K562 (cell line): Measurements from ENCODE around the gene RPL27A.

Experiments used
- ATF1 ChIP-seq, 2 experiments: fragments of 450-650 bp in 1 of 2; IDR thresholded peaks; 2 replicates each; pipeline ENCODE4 v1.6.1; 2016; ENCODE audit warnings: missing compliant biosample characterization in 1 of 2, missing genetic modification characterization in 1 of 2
- CBFB ChIP-seq: sonication (generic); formaldehyde crosslinking; IDR thresholded peaks from 2 replicates; pipeline ENCODE4 v1.4.0; 2020; ENCODE audit warnings: mild to moderate bottlenecking, missing genetic modification reagents
- CHD4 ChIP-seq: fragments of 200-600 bp; sonication (generic); IDR thresholded peaks from 3 replicates; pipeline ENCODE4 v1.6.1; 2012; ENCODE audit warnings: low read depth, mild to moderate bottlenecking, mixed read lengths, low read length, inconsistent platforms; ENCODE audit not compliant: insufficient read depth, insufficient replicate concordance, poor library complexity, severe bottlenecking
- NCOA1 ChIP-seq: fragments of 450-650 bp; IDR thresholded peaks from 2 replicates; pipeline ENCODE4 v1.6.1; 2016; ENCODE audit warnings: low read depth
- RAD21 ChIP-seq, 2 experiments: fragments of 250-450 bp in 1 of 2; fragments of 450-650 bp in 1 of 2; sonication (Bioruptor Pico) in 1 of 2; formaldehyde crosslinking in 1 of 2; IDR thresholded peaks in 1 of 2; conservative IDR thresholded peaks in 1 of 2; 2 replicates each; pipeline versions ENCODE4 v1.4.0 to v1.8.0; 2020 to 2022; ENCODE audit warnings: mild to moderate bottlenecking in 2 of 2, moderate library complexity in 1 of 2
- SPI1 ChIP-seq: IDR thresholded peaks from 2 replicates; pipeline ENCODE4 v1.6.1; 2011; ENCODE audit warnings: low read depth, low read length, control low read depth, borderline replicate concordance
- ZNF143 ChIP-seq: sonication (generic); formaldehyde crosslinking; IDR thresholded peaks from 2 replicates; pipeline ENCODE4 v1.9.0; 2022; ENCODE audit warnings: mild to moderate bottlenecking, missing genetic modification reagents
- ZNF695 ChIP-seq: fragments of 450-650 bp; formaldehyde crosslinking; IDR thresholded peaks from 2 replicates; pipeline ENCODE4 v1.4.0; 2020; ENCODE audit warnings: mild to moderate bottlenecking, moderate library complexity
- TF ChIP-seq, protein P1 (sequence below): sonication (generic); formaldehyde crosslinking; IDR thresholded peaks from 2 replicates; pipeline ENCODE4 v1.8.0; 2022; ENCODE audit warnings: missing genetic modification reagents, mild to moderate bottlenecking, borderline replicate concordance

GRCh38 chr11:8679006-8679405 lies 3.6 kb upstream of the RPL27A start:
- TF ChIP-seq RAD21 (CRISPR knock-in tag; conservative IDR thresholded peaks at IDR 0.05 in 1 of 2, IDR thresholded peaks at IDR 0.05 in 1 of 2) (no peak), ZNF143 (CRISPR knock-in tag) (no peak), ATF1 (CRISPR knock-in tag; IDR thresholded peaks at IDR 0.05) (no peak), ATF1 (tag; IDR thresholded peaks at IDR 0.05) (no peak), SPI1 (no peak), CHD4 (no peak), ZNF695 (CRISPR knock-in tag) (no peak), NCOA1 (no peak), CBFB (CRISPR knock-in tag) (no peak)
- TF ChIP-seq, protein P1, sequence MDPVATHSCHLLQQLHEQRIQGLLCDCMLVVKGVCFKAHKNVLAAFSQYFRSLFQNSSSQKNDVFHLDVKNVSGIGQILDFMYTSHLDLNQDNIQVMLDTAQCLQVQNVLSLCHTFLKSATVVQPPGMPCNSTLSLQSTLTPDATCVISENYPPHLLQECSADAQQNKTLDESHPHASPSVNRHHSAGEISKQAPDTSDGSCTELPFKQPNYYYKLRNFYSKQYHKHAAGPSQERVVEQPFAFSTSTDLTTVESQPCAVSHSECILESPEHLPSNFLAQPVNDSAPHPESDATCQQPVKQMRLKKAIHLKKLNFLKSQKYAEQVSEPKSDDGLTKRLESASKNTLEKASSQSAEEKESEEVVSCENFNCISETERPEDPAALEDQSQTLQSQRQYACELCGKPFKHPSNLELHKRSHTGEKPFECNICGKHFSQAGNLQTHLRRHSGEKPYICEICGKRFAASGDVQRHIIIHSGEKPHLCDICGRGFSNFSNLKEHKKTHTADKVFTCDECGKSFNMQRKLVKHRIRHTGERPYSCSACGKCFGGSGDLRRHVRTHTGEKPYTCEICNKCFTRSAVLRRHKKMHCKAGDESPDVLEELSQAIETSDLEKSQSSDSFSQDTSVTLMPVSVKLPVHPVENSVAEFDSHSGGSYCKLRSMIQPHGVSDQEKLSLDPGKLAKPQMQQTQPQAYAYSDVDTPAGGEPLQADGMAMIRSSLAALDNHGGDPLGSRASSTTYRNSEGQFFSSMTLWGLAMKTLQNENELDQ, result no peak
